Measurements from ENCODE around the gene ENOX2. TPM values are rescaled to one million over a fixed set of nuclear protein-coding genes. Genes with fewer than 3 reads are reported as not detected.

The ENOX2 gene
- total and polyA plus RNA-seq, 2 of the 13 experiments (the other 11 are each of a cell fraction or from before 2014, with no cell fraction given), result 5.9 to 8.5 TPM

- TF ChIP-seq RELA (CRISPR knock-in tag; IDR thresholded peaks at IDR 0.05) (no peak), ZSCAN30 (CRISPR knock-in tag; IDR thresholded peaks at IDR 0.05) (no peak), EZH2 (conservative IDR thresholded peaks at IDR 0.05; ENCODE audit: low read depth, low read length) (no peak)
These were observed 131.4 kb downstream of the ENOX2 start (continued) for GRCh38 chrX:130771648-130772047.

- Histone ChIP-seq H4K20me1 (ENCODE audit: insufficient read depth, low read length) (no peaks in the 10 kb centered on the region), H3K9me3 (ENCODE audit: low read length) (no peaks in the 10 kb centered on the region), H3K4me1 (ENCODE audit: insufficient read depth, low read length) (peaks cover 9% of the 10 kb centered on the region; the same call in 1 of the 2 replicates), H3K79me2 (ENCODE audit: insufficient read depth, low read length) (no peaks in the 10 kb centered on the region), H3K4me3 (replicated peaks in 1 of 3; ENCODE audit: insufficient read depth in 1 of 3, low read depth in 2 of 3, low read length in 3 of 3) (no peak overlapping the region), H3K9ac (ENCODE audit: insufficient read depth, low read depth, low read length) (no peak overlapping the region), H2AFZ (ENCODE audit: low read length) (no peak overlapping the region), H3K27me3 (ENCODE audit: control insufficient read depth in 1 of 2, insufficient read depth in 2 of 2, low read length in 2 of 2) (no peaks in the 10 kb centered on the region), H3K27ac (ENCODE audit: extremely low read length, insufficient read depth, low read length) (no peak overlapping the region), H3K36me3 (replicated peaks in 1 of 2; ENCODE audit: control insufficient read depth in 1 of 2, insufficient read depth in 2 of 2, low read length in 2 of 2) (no peaks in the 10 kb centered on the region), H3K4me2 (ENCODE audit: low read depth, low read length) (no peak overlapping the region)
- CTCF ChIA-PET (ENCODE audit: low intra/inter-chr PET ratio, low total read pairs), result no interaction called here
- intact Hi-C loops (cut with micrococcal nuclease; ENCODE audit: unreplicated experiment) (no loop called here), in situ Hi-C loops (cut with HindIII; ENCODE audit: extremely low pct_ligation_motif_present, low pct_unique_long_range_greater_than_20kb) (no loop called here)
- WGBS (ENCODE audit: low lambda C conversion rate), result 89% methylated on average over 2 of the region's 2 CpGs
- DNase-seq (ENCODE audit: low spot score), result no peak
- FAIRE-seq, result no peak
- BruUV-seq (replicated peaks), result no TSS peak
- POLR2A ChIA-PET, result no interaction called here
- ATAC-seq, result no peak
- TF ChIP-seq RFX1 (IDR thresholded peaks at IDR 0.05), result no peak
- no peak for TF ChIP-seq ZHX1 (CRISPR knock-in tag; IDR thresholded peaks at IDR 0.05; ENCODE audit: low read depth)
- no peak for TF ChIP-seq FOSL1 (CRISPR knock-in tag; IDR thresholded peaks at IDR 0.05; ENCODE audit: borderline replicate concordance)
- TF ChIP-seq ZFP82 (CRISPR knock-in tag; IDR thresholded peaks at IDR 0.05; ENCODE audit: borderline replicate concordance), result no peak
- no peak for TF ChIP-seq FUBP1 (CRISPR knock-in tag; IDR thresholded peaks at IDR 0.05; ENCODE audit: borderline replicate concordance)
- TF ChIP-seq SYNCRIP (IDR thresholded peaks at IDR 0.05; ENCODE audit: insufficient read depth, low read depth, low read length), result no peak
- no peak for TF ChIP-seq NR2F1 (CRISPR knock-in tag; IDR thresholded peaks at IDR 0.05)
- no peak for TF ChIP-seq ZNF572 (CRISPR knock-in tag; IDR thresholded peaks at IDR 0.05)
- no peak for TF ChIP-seq TRIM22 (IDR thresholded peaks at IDR 0.05)
- no peak for TF ChIP-seq SKIL (CRISPR knock-in tag; IDR thresholded peaks at IDR 0.05; ENCODE audit: borderline replicate concordance)
- no peak for TF ChIP-seq WIZ (CRISPR knock-in tag; IDR thresholded peaks at IDR 0.05)
These were observed 131.8 kb downstream of the ENOX2 start for GRCh38 chrX:130771230-130771629.

All from HepG2 (cell line).